RKO (cell line): Measurements from ENCODE around the gene ZC3H18.
"Not testable (repeated sequence)": the region's sequence is repeated elsewhere in the genome, so short reads cannot be mapped to it uniquely, and the experiment has no call there.

Experiments
- DNase-seq: peaks from one replicate; pipeline ENCODE4 v3.0.0-alpha.2; 2016; ENCODE audit warnings: low spot score

Gene ZC3H18

GRCh38 chr16:88606148-88606757, 36.0 kb downstream of the ZC3H18 start:
- no peak for DNase-seq

- no peak for DNase-seq
Measured at GRCh38 chr16:88608076-88608475, 37.9 kb downstream of the ZC3H18 start.

GRCh38 chr16:88609426-88609825, 39.2 kb downstream of the ZC3H18 start:
- not testable (repeated sequence) for DNase-seq

- DNase-seq = no peak
Measured at GRCh38 chr16:88610080-88610479, 39.9 kb downstream of the ZC3H18 start.

GRCh38 chr16:88610909-88611812, 41.0 kb downstream of the ZC3H18 start:
- DNase-seq = no peak

- DNase-seq = no peak
Measured at GRCh38 chr16:88613293-88613692, 43.1 kb downstream of the ZC3H18 start.

- no peak for DNase-seq
Measured at GRCh38 chr16:88613911-88614817, 44.0 kb downstream of the ZC3H18 start.

- no peak for DNase-seq
Measured at GRCh38 chr16:88614818-88615580, 44.8 kb downstream of the ZC3H18 start.

- no peak for DNase-seq
Measured at GRCh38 chr16:88616320-88616719, 46.1 kb downstream of the ZC3H18 start.

GRCh38 chr16:88616736-88617135, 46.5 kb downstream of the ZC3H18 start:
- no peak for DNase-seq

- no peak for DNase-seq
Measured at GRCh38 chr16:88617268-88618031, 47.2 kb downstream of the ZC3H18 start.

GRCh38 chr16:88618182-88618955, 48.2 kb downstream of the ZC3H18 start:
- DNase-seq = no peak

GRCh38 chr16:88618956-88619667, 48.9 kb downstream of the ZC3H18 start:
- DNase-seq = no peak

- no peak for DNase-seq
Measured at GRCh38 chr16:88619859-88620815, 49.9 kb downstream of the ZC3H18 start.

GRCh38 chr16:88622125-88622524, 51.9 kb downstream of the ZC3H18 start:
- DNase-seq = no peak

- DNase-seq = no peak
Measured at GRCh38 chr16:88622866-88623265, 52.7 kb downstream of the ZC3H18 start.

GRCh38 chr16:88623858-88624257, 53.7 kb downstream of the ZC3H18 start:
- DNase-seq = no peak

GRCh38 chr16:88624481-88624880, 54.3 kb downstream of the ZC3H18 start:
- DNase-seq = no peak
